ENCODE data around the gene MBD5. TPM values are rescaled to one million over a fixed set of nuclear protein-coding genes. Genes with fewer than 3 reads are reported as not detected.

The MBD5 gene
- total and polyA plus RNA-seq, 4 donors: 5.7 to 140 (median 21.2) TPM

- H3K36me3 ChIP-seq (ENCODE audit: control insufficient read depth in 4 of 4, insufficient read depth in 4 of 4, low read length in 4 of 4): peaks cover 0 to 2% (median under 1%) of the 10 kb centered on the region in 4 donors
- H3K9ac ChIP-seq (ENCODE audit: insufficient read depth in 1 of 2, low read length in 2 of 2): no peak overlapping the region
- TF ChIP-seq CTCF (IDR thresholded peaks at IDR 0.05; ENCODE audit: control extremely low read depth, extremely low read depth): no peak
- no peaks in the 10 kb centered on the region for H3K9me3 ChIP-seq (ENCODE audit: control insufficient read depth in 4 of 4, insufficient read depth in 3 of 4, low read length in 3 of 4)
- no peak for DNase-seq
- H3K4me3 ChIP-seq: no peak overlapping the region
- H3K27me3 ChIP-seq (ENCODE audit: control insufficient read depth in 3 of 3, insufficient read depth in 3 of 3, low read length in 2 of 3): no peaks in the 10 kb centered on the region
- H3K27ac ChIP-seq (ENCODE audit: low read depth in 1 of 2, low read length in 1 of 2): no peak overlapping the region
- no peaks in the 10 kb centered on the region for H3K4me1 ChIP-seq (ENCODE audit: control insufficient read depth in 5 of 5, insufficient read depth in 5 of 5, low read length in 5 of 5)
- ATAC-seq (ENCODE audit: insufficient read depth, low FRiP score): no peak
- 95 to 98% methylated on average over 2 of the region's 2 CpGs for WGBS, 2 donors
These were observed 482.6 kb downstream of the MBD5 start for GRCh38 chr2:148503516-148503915.

- DNase-seq (peak in 1 of 3 donors; percentile 12), ATAC-seq (ENCODE audit: insufficient read depth, low FRiP score) (no peak)
- TF ChIP-seq CTCF (IDR thresholded peaks at IDR 0.05; ENCODE audit: control extremely low read depth, extremely low read depth): no peak
- Histone ChIP-seq H3K36me3 (ENCODE audit: control insufficient read depth in 4 of 4, insufficient read depth in 4 of 4, low read length in 4 of 4) (peaks cover 0 to 6% (median under 1%) of the 10 kb centered on the region in 4 donors), H3K9ac (ENCODE audit: insufficient read depth in 1 of 2, low read length in 2 of 2) (no peak overlapping the region), H3K27me3 (ENCODE audit: control insufficient read depth in 3 of 3, insufficient read depth in 3 of 3, low read length in 2 of 3) (no peaks in the 10 kb centered on the region), H3K4me1 (ENCODE audit: control insufficient read depth in 5 of 5, insufficient read depth in 5 of 5, low read length in 5 of 5) (peaks cover 0 to 10% (median 0%) of the 10 kb centered on the region in 5 donors), H3K27ac (ENCODE audit: low read depth in 1 of 2, low read length in 1 of 2) (no peak overlapping the region), H3K4me3 (no peak overlapping the region), H3K9me3 (ENCODE audit: control insufficient read depth in 4 of 4, insufficient read depth in 3 of 4, low read length in 3 of 4) (no peaks in the 10 kb centered on the region)
- WGBS, 2 donors: 94 to 97% methylated on average over 3 of the region's 3 CpGs
These were observed 487.1 kb downstream of the MBD5 start for GRCh38 chr2:148507970-148508369.

GRCh38 chr2:148508878-148509287, 488.0 kb downstream of the MBD5 start:
- H3K27me3 ChIP-seq (ENCODE audit: control insufficient read depth in 3 of 3, insufficient read depth in 3 of 3, low read length in 2 of 3): no peaks in the 10 kb centered on the region
- H3K4me1 ChIP-seq (ENCODE audit: control insufficient read depth in 5 of 5, insufficient read depth in 5 of 5, low read length in 5 of 5): peaks cover 0 to 10% (median 0%) of the 10 kb centered on the region in 5 donors
- no peak overlapping the region for H3K4me3 ChIP-seq
- peaks cover 0 to 6% (median 0%) of the 10 kb centered on the region in 4 donors for H3K36me3 ChIP-seq (ENCODE audit: control insufficient read depth in 4 of 4, insufficient read depth in 4 of 4, low read length in 4 of 4)
- ATAC-seq (ENCODE audit: insufficient read depth, low FRiP score) (no peak), DNase-seq (no peak)
- H3K27ac ChIP-seq (ENCODE audit: low read depth in 1 of 2, low read length in 1 of 2): peak overlapping the region in 1 of 2 donors; percentile 33
- 72 to 86% methylated on average over 3 of the region's 3 CpGs for WGBS, 2 donors
- no peak overlapping the region for H3K9ac ChIP-seq (ENCODE audit: insufficient read depth in 1 of 2, low read length in 2 of 2)
- H3K9me3 ChIP-seq (ENCODE audit: control insufficient read depth in 4 of 4, insufficient read depth in 3 of 4, low read length in 3 of 4): no peaks in the 10 kb centered on the region
- TF ChIP-seq CTCF (IDR thresholded peaks at IDR 0.05; ENCODE audit: control extremely low read depth, extremely low read depth): no peak
